Osteocyte (in vitro differentiated cells): ENCODE measurements around the gene FAM78B. TPM values are rescaled to one million over a fixed set of nuclear protein-coding genes. Genes with fewer than 3 reads are reported as not detected.

Experiments
- DNase-seq: peaks from one replicate; pipeline ENCODE4 v3.0.0; 2021; ENCODE audit warnings: mixed read lengths; ENCODE audit not compliant: unreplicated experiment; ENCODE audit errors: extremely low spot score
- H3K27ac Mint-ChIP-seq: one replicate; pipeline ENCODE4 v1.8.0; 2021; ENCODE audit warnings: mild to moderate bottlenecking, mixed read lengths; ENCODE audit not compliant: unreplicated experiment
- H3K27me3 Mint-ChIP-seq: one replicate; pipeline ENCODE4 v1.8.0; 2021; ENCODE audit warnings: mixed read lengths; ENCODE audit not compliant: unreplicated experiment
- H3K36me3 Mint-ChIP-seq: one replicate; pipeline ENCODE4 v1.8.0; 2021; ENCODE audit warnings: mixed read lengths; ENCODE audit not compliant: unreplicated experiment
- H3K4me1 Mint-ChIP-seq: one replicate; pipeline ENCODE4 v1.8.0; 2021; ENCODE audit warnings: mixed read lengths; ENCODE audit not compliant: unreplicated experiment
- H3K4me3 Mint-ChIP-seq: one replicate; pipeline ENCODE4 v1.8.0; 2021; ENCODE audit warnings: mild to moderate bottlenecking, moderate library complexity, mixed read lengths; ENCODE audit not compliant: unreplicated experiment
- H3K9me3 Mint-ChIP-seq: one replicate; pipeline ENCODE4 v1.8.0; 2021; ENCODE audit warnings: mixed read lengths; ENCODE audit not compliant: unreplicated experiment
- total RNA-seq: library from RNA; stranded (reverse); gene quantifications from 2 replicates; pipeline ENCODE4 v1.2.1, GENCODE V29; 2021
- TF ChIP-seq, protein P1 (sequence below): fragments of 200-600 bp; sonication (generic); IDR thresholded peaks from 2 replicates; pipeline ENCODE4 v1.5.0; 2021; ENCODE audit warnings: antibody characterized with exemption, mild to moderate bottlenecking, moderate library complexity

FAM78B gene
- total RNA-seq, 1 donor from 2014 or later = 0.51 TPM

DNA sequence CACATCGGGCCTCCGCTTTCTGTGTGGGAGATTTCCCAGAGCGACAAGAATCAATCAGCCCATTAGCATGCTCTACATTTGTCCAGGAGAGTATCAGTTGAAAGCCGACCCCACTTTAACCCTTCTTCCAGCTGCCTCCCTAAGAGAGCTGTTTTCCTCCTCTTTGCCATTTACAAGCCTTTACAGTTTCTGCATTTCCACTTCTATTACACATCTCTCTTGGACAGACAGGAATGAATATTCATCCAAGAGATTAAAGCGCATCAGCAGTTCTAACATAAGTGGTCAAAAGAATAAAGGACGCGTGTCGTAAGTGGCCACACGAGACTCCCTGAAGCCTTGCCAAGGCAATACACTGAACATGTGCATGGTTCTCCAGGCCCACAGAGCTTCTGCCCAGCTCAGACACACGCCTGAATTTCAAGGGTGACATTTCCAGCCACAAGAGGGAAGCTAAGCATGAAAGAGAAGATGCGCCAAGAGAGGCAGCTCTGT is 47.3 kb downstream of the FAM78B start:
- H3K36me3 Mint-ChIP-seq = no peaks in the 10 kb centered on the region
- H3K4me3 Mint-ChIP-seq = no peak overlapping the region
- no peak overlapping the region for H3K27ac Mint-ChIP-seq
- H3K27me3 Mint-ChIP-seq = no peaks in the 10 kb centered on the region
- no peaks in the 10 kb centered on the region for H3K4me1 Mint-ChIP-seq
- no peaks in the 10 kb centered on the region for H3K9me3 Mint-ChIP-seq
- TF ChIP-seq, protein P1, sequence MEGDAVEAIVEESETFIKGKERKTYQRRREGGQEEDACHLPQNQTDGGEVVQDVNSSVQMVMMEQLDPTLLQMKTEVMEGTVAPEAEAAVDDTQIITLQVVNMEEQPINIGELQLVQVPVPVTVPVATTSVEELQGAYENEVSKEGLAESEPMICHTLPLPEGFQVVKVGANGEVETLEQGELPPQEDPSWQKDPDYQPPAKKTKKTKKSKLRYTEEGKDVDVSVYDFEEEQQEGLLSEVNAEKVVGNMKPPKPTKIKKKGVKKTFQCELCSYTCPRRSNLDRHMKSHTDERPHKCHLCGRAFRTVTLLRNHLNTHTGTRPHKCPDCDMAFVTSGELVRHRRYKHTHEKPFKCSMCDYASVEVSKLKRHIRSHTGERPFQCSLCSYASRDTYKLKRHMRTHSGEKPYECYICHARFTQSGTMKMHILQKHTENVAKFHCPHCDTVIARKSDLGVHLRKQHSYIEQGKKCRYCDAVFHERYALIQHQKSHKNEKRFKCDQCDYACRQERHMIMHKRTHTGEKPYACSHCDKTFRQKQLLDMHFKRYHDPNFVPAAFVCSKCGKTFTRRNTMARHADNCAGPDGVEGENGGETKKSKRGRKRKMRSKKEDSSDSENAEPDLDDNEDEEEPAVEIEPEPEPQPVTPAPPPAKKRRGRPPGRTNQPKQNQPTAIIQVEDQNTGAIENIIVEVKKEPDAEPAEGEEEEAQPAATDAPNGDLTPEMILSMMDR = no peak
- no peak for DNase-seq

DNA sequence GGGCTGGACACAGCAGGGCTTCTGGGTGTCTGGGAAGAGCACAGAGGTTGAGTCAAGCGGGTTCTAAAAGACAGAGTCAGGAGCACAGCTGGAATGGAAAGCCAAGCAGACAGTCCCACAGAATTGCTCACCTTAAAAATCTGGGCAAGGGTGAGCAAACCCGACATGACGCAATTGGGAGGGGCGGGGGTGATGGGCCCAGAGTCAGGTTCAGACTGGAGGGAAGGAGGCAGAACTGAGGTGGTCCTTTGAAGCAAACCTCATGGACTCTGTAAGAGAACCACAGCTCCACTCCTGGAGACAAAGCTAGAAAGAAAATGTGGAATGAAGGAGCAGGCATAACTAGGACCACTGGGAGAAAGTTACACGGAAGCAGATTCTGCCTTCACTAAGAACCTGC is 49.0 kb downstream of the FAM78B start:
- Mint-ChIP-seq H3K4me3 (no peak overlapping the region), H3K9me3 (no peaks in the 10 kb centered on the region), H3K36me3 (no peaks in the 10 kb centered on the region), H3K27me3 (no peaks in the 10 kb centered on the region), H3K27ac (no peak overlapping the region), H3K4me1 (no peaks in the 10 kb centered on the region)
- no peak for DNase-seq
- TF ChIP-seq, protein P1 = no peak

DNA sequence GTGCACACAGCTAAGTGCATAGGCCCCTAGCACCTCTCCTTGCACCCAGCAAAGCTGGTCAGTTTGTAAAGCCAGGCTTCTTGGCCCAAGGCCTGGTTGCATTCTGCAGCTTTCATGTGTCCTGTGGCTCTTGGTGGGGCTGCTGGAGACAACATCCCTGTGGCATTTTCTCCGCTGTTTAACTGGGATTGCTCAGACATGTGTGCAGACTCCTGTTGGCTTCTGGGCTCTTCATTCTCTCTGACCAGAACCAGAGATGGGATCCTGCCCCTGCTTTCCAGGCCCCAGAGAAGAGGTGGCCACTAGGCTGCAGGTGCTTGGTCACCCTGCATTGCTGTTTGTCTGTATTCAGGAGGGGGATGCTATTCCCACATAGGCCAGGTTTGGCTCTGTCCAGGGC is 50.8 kb downstream of the FAM78B start:
- TF ChIP-seq, protein P1 = no peak
- DNase-seq = no peak
- no peaks in the 10 kb centered on the region for H3K9me3 Mint-ChIP-seq
- no peak overlapping the region for H3K4me3 Mint-ChIP-seq
- no peak overlapping the region for H3K27ac Mint-ChIP-seq
- H3K4me1 Mint-ChIP-seq = no peaks in the 10 kb centered on the region
- H3K36me3 Mint-ChIP-seq = no peaks in the 10 kb centered on the region
- H3K27me3 Mint-ChIP-seq = no peaks in the 10 kb centered on the region

DNA sequence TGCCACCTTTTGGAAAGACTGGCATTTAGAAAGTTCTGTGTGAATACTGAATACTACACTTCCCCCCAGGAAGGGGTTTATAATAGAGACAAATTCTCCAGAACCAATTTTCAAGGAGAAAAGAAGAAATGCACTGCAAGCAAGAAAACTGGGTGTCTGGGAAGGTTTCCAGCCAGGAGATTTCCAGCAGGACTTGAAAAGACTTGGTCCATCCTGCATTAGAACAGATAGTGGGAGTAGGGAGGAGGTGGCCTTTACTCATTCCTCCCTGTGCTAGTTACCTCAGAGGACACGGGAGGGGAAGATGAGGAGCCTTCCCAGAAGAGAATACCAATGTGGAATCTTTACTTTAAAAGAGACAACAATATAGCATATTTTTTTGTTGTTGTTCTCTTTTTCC is 52.4 kb downstream of the FAM78B start:
- Mint-ChIP-seq H3K4me3 (no peak overlapping the region), H3K27me3 (no peaks in the 10 kb centered on the region), H3K9me3 (no peaks in the 10 kb centered on the region), H3K27ac (no peak overlapping the region), H3K4me1 (no peaks in the 10 kb centered on the region), H3K36me3 (no peaks in the 10 kb centered on the region)
- no peak for DNase-seq
- TF ChIP-seq, protein P1 = no peak

DNA sequence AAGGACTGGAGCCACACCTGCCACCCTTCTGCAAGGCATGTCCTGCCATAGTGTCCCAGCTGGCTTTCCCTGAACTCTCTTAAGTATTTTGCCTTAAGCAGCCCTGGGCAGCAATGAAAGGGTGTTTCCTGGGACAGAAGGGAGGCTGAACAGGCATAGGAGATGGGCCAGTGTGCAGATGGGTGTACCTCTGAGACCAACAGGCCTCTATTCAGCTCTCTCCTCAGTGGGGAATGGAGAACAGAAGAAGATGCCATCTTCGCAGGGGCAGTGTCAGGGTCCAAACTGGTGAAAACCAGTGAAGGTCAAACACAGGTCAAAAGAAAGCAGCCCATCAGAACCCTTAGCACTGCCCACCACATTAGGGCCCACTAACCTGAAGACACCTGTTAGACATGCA is 53.2 kb downstream of the FAM78B start:
- H3K9me3 Mint-ChIP-seq = no peaks in the 10 kb centered on the region
- H3K4me1 Mint-ChIP-seq = no peaks in the 10 kb centered on the region
- TF ChIP-seq, protein P1 = no peak
- DNase-seq = no peak
- H3K27ac Mint-ChIP-seq = no peak overlapping the region
- H3K36me3 Mint-ChIP-seq = no peaks in the 10 kb centered on the region
- H3K4me3 Mint-ChIP-seq = no peak overlapping the region
- no peaks in the 10 kb centered on the region for H3K27me3 Mint-ChIP-seq
